ENCODE measurements around the gene TMEM19. TPM values are rescaled to one million over a fixed set of nuclear protein-coding genes. Genes with fewer than 3 reads are reported as not detected.

TMEM19 gene
- total and polyA plus RNA-seq, 2 experiments from 2014 or later = 18.2 to 25.8 TPM

- Histone ChIP-seq H3K27ac (no peak overlapping the region), H3K9ac (no peak overlapping the region), H3K9me2 (ENCODE audit: insufficient read depth) (no peaks in the 10 kb centered on the region), H3K4me3 (no peak overlapping the region), H3K4me2 (ENCODE audit: unreplicated experiment) (no peak overlapping the region), H3K4me1 (ENCODE audit: insufficient read depth) (no peaks in the 10 kb centered on the region), H3K27me3 (replicated peaks; ENCODE audit: insufficient read depth) (no peaks in the 10 kb centered on the region), H3K9me3 (ENCODE audit: low read depth) (no peaks in the 10 kb centered on the region), H3K36me3 (ENCODE audit: low read depth) (0 out of 2 replicates have a peak, but pooled peaks cover 4% of the 10 kb centered on the region), H4K20me1 (ENCODE audit: insufficient read depth) (no peaks in the 10 kb centered on the region), H2AFZ (no peak overlapping the region), H3K79me2 (ENCODE audit: insufficient read depth) (no peaks in the 10 kb centered on the region), H3F3A (ENCODE audit: insufficient read depth) (no peaks in the 10 kb centered on the region)
- 93 to 94% methylated on average over 2 of the region's 2 CpGs for WGBS, 2 experiments (ENCODE audit: low coverage in 1 of 2, low lambda C conversion rate in 2 of 2, missing lambda C conversion rate in 2 of 2)
- in situ Hi-C loops (cut with MboI) = no loop called here
- no peak for DNase-seq
- TF ChIP-seq EZH2phosphoT487 (IDR thresholded peaks at IDR 0.05; ENCODE audit: insufficient read depth, low read depth) (no peak), EZH2 (IDR thresholded peaks at IDR 0.05; ENCODE audit: insufficient read depth, poor library complexity, severe bottlenecking) (no peak)
Observed at GRCh38 chr12:71703206-71703605, 17.3 kb downstream of the TMEM19 start.

GRCh38 chr12:71704920-71705319 lies 19.0 kb downstream of the TMEM19 start:
- peaks cover 11% of the 10 kb centered on the region for H3F3A ChIP-seq (ENCODE audit: insufficient read depth)

GRCh38 chr12:71708658-71709057 lies 22.8 kb downstream of the TMEM19 start:
- 94 to 95% methylated on average over 1 of the region's 1 CpG for WGBS, 2 experiments (ENCODE audit: low coverage in 1 of 2, low lambda C conversion rate in 2 of 2, missing lambda C conversion rate in 2 of 2)
- peak; percentile 59 for DNase-seq
- in situ Hi-C loops (cut with MboI) = no loop called here

More at GRCh38 chr12:71704920-71705319, 19.0 kb downstream of the TMEM19 start:
- Histone ChIP-seq H3K4me3 (no peak overlapping the region), H3K4me1 (ENCODE audit: insufficient read depth) (peaks cover 11% of the 10 kb centered on the region), H3K27ac (no peak overlapping the region), H3K36me3 (ENCODE audit: low read depth) (0 out of 2 replicates have a peak, but pooled peaks cover 4% of the 10 kb centered on the region), H3K9ac (no peak overlapping the region), H3K4me2 (ENCODE audit: unreplicated experiment) (no peak overlapping the region), H3K79me2 (ENCODE audit: insufficient read depth) (no peaks in the 10 kb centered on the region), H3K27me3 (replicated peaks; ENCODE audit: insufficient read depth) (no peaks in the 10 kb centered on the region), H3K9me2 (ENCODE audit: insufficient read depth) (no peaks in the 10 kb centered on the region), H3K9me3 (ENCODE audit: low read depth) (no peaks in the 10 kb centered on the region), H2AFZ (no peak overlapping the region), H4K20me1 (ENCODE audit: insufficient read depth) (no peaks in the 10 kb centered on the region)
- no peak for DNase-seq
- in situ Hi-C loops (cut with MboI) = no loop called here
- TF ChIP-seq EZH2phosphoT487 (IDR thresholded peaks at IDR 0.05; ENCODE audit: insufficient read depth, low read depth) (no peak), EZH2 (IDR thresholded peaks at IDR 0.05; ENCODE audit: insufficient read depth, poor library complexity, severe bottlenecking) (no peak)
- 78 to 85% methylated on average over 2 of the region's 2 CpGs for WGBS, 2 experiments (ENCODE audit: low coverage in 1 of 2, low lambda C conversion rate in 2 of 2, missing lambda C conversion rate in 2 of 2)

GRCh38 chr12:71710276-71711125 lies 24.6 kb downstream of the TMEM19 start:
- no peak overlapping the region for H3K9ac ChIP-seq

More at GRCh38 chr12:71708658-71709057, 22.8 kb downstream of the TMEM19 start:
- no peaks in the 10 kb centered on the region for H3K27me3 ChIP-seq (replicated peaks; ENCODE audit: insufficient read depth)
- H3K4me2 ChIP-seq (ENCODE audit: unreplicated experiment) = no peak overlapping the region
- TF ChIP-seq EZH2phosphoT487 (IDR thresholded peaks at IDR 0.05; ENCODE audit: insufficient read depth, low read depth) = no peak
- no peak for TF ChIP-seq EZH2 (IDR thresholded peaks at IDR 0.05; ENCODE audit: insufficient read depth, poor library complexity, severe bottlenecking)
- H3K9me3 ChIP-seq (ENCODE audit: low read depth) = no peaks in the 10 kb centered on the region
- no peak overlapping the region for H3K4me3 ChIP-seq
- H3K9ac ChIP-seq = no peak overlapping the region
- no peaks in the 10 kb centered on the region for H3K36me3 ChIP-seq (ENCODE audit: low read depth)
- H3K79me2 ChIP-seq (ENCODE audit: insufficient read depth) = no peaks in the 10 kb centered on the region
- no peaks in the 10 kb centered on the region for H4K20me1 ChIP-seq (ENCODE audit: insufficient read depth)
- H3K9me2 ChIP-seq (ENCODE audit: insufficient read depth) = no peaks in the 10 kb centered on the region
- no peak overlapping the region for H2AFZ ChIP-seq
- H3F3A ChIP-seq (ENCODE audit: insufficient read depth) = peaks cover 18% of the 10 kb centered on the region
- peaks cover 19% of the 10 kb centered on the region for H3K4me1 ChIP-seq (ENCODE audit: insufficient read depth)
- H3K27ac ChIP-seq = no peak overlapping the region

More at GRCh38 chr12:71710276-71711125, 24.6 kb downstream of the TMEM19 start:
- Histone ChIP-seq H3F3A (ENCODE audit: insufficient read depth) (peaks cover 18% of the 10 kb centered on the region), H3K27ac (peak overlapping the region; percentile 62), H3K9me2 (ENCODE audit: insufficient read depth) (no peaks in the 10 kb centered on the region), H3K36me3 (ENCODE audit: low read depth) (no peaks in the 10 kb centered on the region), H4K20me1 (ENCODE audit: insufficient read depth) (no peaks in the 10 kb centered on the region), H3K79me2 (ENCODE audit: insufficient read depth) (no peaks in the 10 kb centered on the region), H3K4me3 (no peak overlapping the region), H2AFZ (no peak overlapping the region), H3K4me2 (ENCODE audit: unreplicated experiment) (peak overlapping the region; percentile 45), H3K9me3 (ENCODE audit: low read depth) (no peaks in the 10 kb centered on the region), H3K27me3 (replicated peaks; ENCODE audit: insufficient read depth) (no peaks in the 10 kb centered on the region), H3K4me1 (ENCODE audit: insufficient read depth) (peaks cover 19% of the 10 kb centered on the region)
- DNase-seq = peak; percentile 92
- in situ Hi-C loops (cut with MboI) = no loop called here
- WGBS, 2 experiments (ENCODE audit: low coverage in 1 of 2, low lambda C conversion rate in 2 of 2, missing lambda C conversion rate in 2 of 2) = 43 to 44% methylated on average over 7 of the region's 7 CpGs
- TF ChIP-seq EZH2 (IDR thresholded peaks at IDR 0.05; ENCODE audit: insufficient read depth, poor library complexity, severe bottlenecking) = no peak
- TF ChIP-seq EZH2phosphoT487 (IDR thresholded peaks at IDR 0.05; ENCODE audit: insufficient read depth, low read depth) = no peak
